GM18526 (cell line): ENCODE data around the gene CFL1.
A peak's percentile ranks its signal among the peaks of the same experiment; 100 is the strongest.

Source experiments
- POLR2A ChIP-seq: IDR thresholded peaks from 3 replicates; pipeline ENCODE4 v1.6.1; 2011; ENCODE audit not compliant: insufficient read length; ENCODE audit errors: extremely low read depth

Gene CFL1

GRCh38 chr11:65866509-65867283, 8.7 kb upstream of the CFL1 start:
- TF ChIP-seq POLR2A, result no peak

- no peak for TF ChIP-seq POLR2A
Observed at GRCh38 chr11:65865550-65866172, 7.7 kb upstream of the CFL1 start.

- no peak for TF ChIP-seq POLR2A
Observed at GRCh38 chr11:65864706-65865471, 6.9 kb upstream of the CFL1 start.

- TF ChIP-seq POLR2A, result no peak
Observed at GRCh38 chr11:65863889-65864705, 6.1 kb upstream of the CFL1 start.

GRCh38 chr11:65862941-65863888, 5.2 kb upstream of the CFL1 start:
- no peak for TF ChIP-seq POLR2A

- no peak for TF ChIP-seq POLR2A
Observed at GRCh38 chr11:65862191-65862735, 4.3 kb upstream of the CFL1 start.

- no peak for TF ChIP-seq POLR2A
Observed at GRCh38 chr11:65861533-65862183, 3.7 kb upstream of the CFL1 start.

- no peak for TF ChIP-seq POLR2A
Observed at GRCh38 chr11:65861165-65861505, 3.2 kb upstream of the CFL1 start.

- peak; percentile 67 for TF ChIP-seq POLR2A
Observed at GRCh38 chr11:65860278-65861164, 2.5 kb upstream of the CFL1 start, which contains the start of gene MUS81. Gene MUS81, plus strand, starts transcription at chr11:65860433. Its CDS starts 321 bp downstream, at chr11:65860754.

- no peak for TF ChIP-seq POLR2A
Observed at GRCh38 chr11:65859812-65860277, 1.9 kb upstream of the CFL1 start.

- TF ChIP-seq POLR2A, result peak; percentile 97
Observed at GRCh38 chr11:65859095-65859811, 1.3 kb upstream of the CFL1 start.

GRCh38 chr11:65858681-65859087, 704 bp upstream of the CFL1 start:
- no peak for TF ChIP-seq POLR2A
